SK-N-SH treated with all-trans-retinoic acid at 6 μM for 48 hours (cell line): ENCODE data around the gene PAOX.
A peak's percentile ranks its signal among the peaks of the same experiment; 100 is the strongest.

ENCODE experiments used
- ATAC-seq: fragments of 200-7000 bp; cut with Tn5 transposase; 3 replicates; pipeline ENCODE4 v1.9.1; 2020; ENCODE audit warnings: mild to moderate bottlenecking, moderate library complexity
- BACH2 ChIP-seq: fragments of 250-450 bp; sonication (Bioruptor Pico); IDR thresholded peaks from 2 replicates; pipeline ENCODE4 v1.9.0; 2021; ENCODE audit warnings: mild to moderate bottlenecking, borderline replicate concordance
- CSDC2 ChIP-seq: fragments of 250-450 bp; sonication (Bioruptor Pico); IDR thresholded peaks from 2 replicates; pipeline ENCODE4 v1.5.0; 2020; ENCODE audit warnings: mild to moderate bottlenecking, moderate library complexity
- CSRNP3 ChIP-seq: fragments of 250-450 bp; sonication (Bioruptor Pico); IDR thresholded peaks from 2 replicates; pipeline ENCODE4 v1.5.1; 2021; ENCODE audit warnings: mild to moderate bottlenecking, moderate library complexity
- ESRRG ChIP-seq: fragments of 250-450 bp; sonication (Bioruptor Pico); IDR thresholded peaks from 2 replicates; pipeline ENCODE4 v1.6.1; 2021; ENCODE audit warnings: mild to moderate bottlenecking
- OSR1 ChIP-seq: fragments of 250-450 bp; sonication (Bioruptor Pico); IDR thresholded peaks from 2 replicates; pipeline ENCODE4 v1.8.0; 2022; ENCODE audit warnings: moderate library complexity, mild to moderate bottlenecking, inconsistent platforms
- PATZ1 ChIP-seq: fragments of 250-450 bp; sonication (Bioruptor Pico); IDR thresholded peaks from 2 replicates; pipeline ENCODE4 v1.8.0; 2020; ENCODE audit warnings: mild to moderate bottlenecking, moderate library complexity, borderline replicate concordance
- POU6F1 ChIP-seq: fragments of 250-450 bp; sonication (Bioruptor Pico); IDR thresholded peaks from 2 replicates; pipeline ENCODE4 v1.8.0; 2021; ENCODE audit warnings: low read depth, mild to moderate bottlenecking, moderate library complexity, borderline replicate concordance
- PPARA ChIP-seq: fragments of 250-450 bp; sonication (Bioruptor Pico); IDR thresholded peaks from 2 replicates; pipeline ENCODE4 v1.5.0; 2020; ENCODE audit warnings: mild to moderate bottlenecking, borderline replicate concordance
- TCF4 ChIP-seq: fragments of 250-450 bp; sonication (Bioruptor Pico); IDR thresholded peaks from 2 replicates; pipeline ENCODE4 v1.8.0; 2021; ENCODE audit warnings: mild to moderate bottlenecking, moderate library complexity, borderline replicate concordance
- TOX ChIP-seq: fragments of 250-450 bp; sonication (Bioruptor Pico); IDR thresholded peaks from 2 replicates; pipeline ENCODE4 v1.8.0; 2021; ENCODE audit warnings: mild to moderate bottlenecking, moderate library complexity, borderline replicate concordance
- ZC3H10 ChIP-seq: fragments of 250-450 bp; sonication (Bioruptor Pico); IDR thresholded peaks from 2 replicates; pipeline ENCODE4 v1.5.1; 2021; ENCODE audit warnings: mild to moderate bottlenecking, moderate library complexity
- ZFP3 ChIP-seq: fragments of 250-450 bp; sonication (Bioruptor Pico); IDR thresholded peaks from 2 replicates; pipeline ENCODE4 v1.5.0; 2020; ENCODE audit warnings: mild to moderate bottlenecking, moderate library complexity
- ZNF70 ChIP-seq: fragments of 450-650 bp; formaldehyde crosslinking; IDR thresholded peaks from 2 replicates; pipeline ENCODE4 v1.5.0; 2020; ENCODE audit warnings: mild to moderate bottlenecking, moderate library complexity
- TF ChIP-seq, protein P1 (sequence below): fragments of 250-450 bp; sonication (Bioruptor Pico); IDR thresholded peaks from 2 replicates; pipeline ENCODE4 v1.5.1; 2020; ENCODE audit warnings: low read depth, mild to moderate bottlenecking, moderate library complexity

The PAOX gene

GRCh38 chr10:133438711-133439273, 59.7 kb downstream of the PAOX start:
- ATAC-seq: peak; percentile 56

GRCh38 chr10:133439517-133440461, 60.7 kb downstream of the PAOX start:
- TF ChIP-seq TOX (CRISPR knock-in tag): no peak
- TF ChIP-seq BACH2 (CRISPR knock-in tag): no peak
- no peak for TF ChIP-seq CSRNP3 (CRISPR knock-in tag)
- no peak for ATAC-seq

More at GRCh38 chr10:133438711-133439273, 59.7 kb downstream of the PAOX start:
- TF ChIP-seq PATZ1 (no peak), CSDC2 (CRISPR knock-in tag) (no peak), CSRNP3 (CRISPR knock-in tag) (no peak), ZFP3 (CRISPR knock-in tag) (no peak), PPARA (CRISPR knock-in tag) (no peak), ZC3H10 (CRISPR knock-in tag) (no peak), OSR1 (CRISPR knock-in tag) (no peak), POU6F1 (CRISPR knock-in tag) (no peak), TCF4 (CRISPR knock-in tag) (no peak), ESRRG (CRISPR knock-in tag) (no peak)
- TF ChIP-seq, protein P1, sequence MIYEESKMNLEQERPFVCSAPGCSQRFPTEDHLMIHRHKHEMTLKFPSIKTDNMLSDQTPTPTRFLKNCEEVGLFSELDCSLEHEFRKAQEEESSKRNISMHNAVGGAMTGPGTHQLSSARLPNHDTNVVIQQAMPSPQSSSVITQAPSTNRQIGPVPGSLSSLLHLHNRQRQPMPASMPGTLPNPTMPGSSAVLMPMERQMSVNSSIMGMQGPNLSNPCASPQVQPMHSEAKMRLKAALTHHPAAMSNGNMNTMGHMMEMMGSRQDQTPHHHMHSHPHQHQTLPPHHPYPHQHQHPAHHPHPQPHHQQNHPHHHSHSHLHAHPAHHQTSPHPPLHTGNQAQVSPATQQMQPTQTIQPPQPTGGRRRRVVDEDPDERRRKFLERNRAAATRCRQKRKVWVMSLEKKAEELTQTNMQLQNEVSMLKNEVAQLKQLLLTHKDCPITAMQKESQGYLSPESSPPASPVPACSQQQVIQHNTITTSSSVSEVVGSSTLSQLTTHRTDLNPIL: no peak

DNA sequence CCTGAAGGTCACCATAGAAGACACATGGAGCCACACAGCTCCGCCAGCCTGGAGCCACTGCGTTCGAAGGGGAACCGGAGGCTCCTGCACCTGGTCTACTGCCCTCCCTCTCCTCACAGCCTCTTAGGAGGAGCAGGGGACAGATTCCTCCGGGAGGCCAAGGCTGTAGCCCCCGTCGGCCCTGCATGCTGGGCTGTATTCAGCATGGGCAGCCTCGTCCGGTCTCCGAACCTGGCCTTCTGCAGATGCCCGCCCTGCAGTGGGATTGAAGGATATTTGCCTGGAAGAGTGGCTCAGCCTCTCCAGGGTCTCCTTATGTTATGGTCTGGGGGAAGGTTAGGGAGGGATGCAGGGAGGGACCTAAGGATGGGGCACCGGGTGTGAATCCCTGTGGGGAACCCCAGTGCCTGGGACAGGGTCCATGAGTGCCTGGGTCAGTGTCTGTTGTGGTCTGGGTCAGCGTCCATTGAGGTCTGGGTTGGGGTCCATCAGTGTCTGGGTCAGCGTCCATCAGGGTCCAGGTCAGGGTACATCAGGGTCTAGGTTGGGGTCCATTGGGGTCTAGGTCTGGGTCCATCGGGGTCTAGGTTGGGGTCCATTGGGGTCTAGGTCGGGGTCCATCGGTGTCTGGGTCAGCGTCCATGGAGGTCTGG, 61.7 kb downstream of the PAOX start:
- ATAC-seq: no peak
- no peak for TF ChIP-seq CSDC2 (CRISPR knock-in tag)
- no peak for TF ChIP-seq ZNF70 (CRISPR knock-in tag)
- TF ChIP-seq, all 23 proteins: peak for 0
